HCT116 (cell line): ENCODE results near the gene FAM20C.
"Not testable (repeated sequence)": the region's sequence is repeated elsewhere in the genome, so short reads cannot be mapped to it uniquely, and the experiment has no call there.

ENCODE experiments used
- CTCF ChIP-seq, 3 experiments: fragments of 200-600 bp in 1 of 3; sonication (generic) in 1 of 3; IDR thresholded peaks in 2 of 3; conservative IDR thresholded peaks in 1 of 3; 2 replicates each; pipeline ENCODE4 v1.5.1; 2012 to 2017; ENCODE audit warnings: low read depth in 2 of 3, low read length in 2 of 3, antibody characterized with exemption in 1 of 3, borderline replicate concordance in 1 of 3, control low read depth in 1 of 3, mild to moderate bottlenecking in 1 of 3, mixed read lengths in 1 of 3, mixed run types in 1 of 3, moderate library complexity in 1 of 3; ENCODE audit not compliant: insufficient read depth in 1 of 3
- EZH2 ChIP-seq: fragments of 200-600 bp; sonication (generic); IDR thresholded peaks from 2 replicates; pipeline ENCODE4 v1.6.1; 2017; ENCODE audit warnings: antibody characterized with exemption, mixed run types
- SP1 ChIP-seq: IDR thresholded peaks from 2 replicates; pipeline ENCODE4 v1.6.1; 2012; ENCODE audit warnings: low read depth

GRCh38 chr7:206351-206750, 14.0 kb downstream of the FAM20C start:
- TF ChIP-seq CTCF (IDR thresholded peaks at IDR 0.05 in 2 of 3, conservative IDR thresholded peaks at IDR 0.05 in 1 of 3; ENCODE audit: borderline replicate concordance in 1 of 3, insufficient read depth in 1 of 3, low read depth in 2 of 3, low read length in 2 of 3); SP1; EZH2: not testable (repeated sequence)
